Activated CD8-positive, alpha-beta memory T cell treated with anti-CD3 and anti-CD28 coated beads for 36 hours (primary cell): ENCODE results near the gene NECTIN4. TPM values are rescaled to one million over a fixed set of nuclear protein-coding genes. Genes with fewer than 3 reads are reported as not detected.

ENCODE experiments used
- CTCF ChIA-PET: fragments of 350-600 bp; sonication (Branson Sonifier 250); formaldehyde crosslinking; loops from one replicate; lab custom pipeline; 2021; ENCODE audit warnings: antibody characterized with exemption; lab: Charles Lee
- POLR2A ChIA-PET: fragments of 350-600 bp; sonication (Branson Sonifier 250); formaldehyde crosslinking; loops from one replicate; lab custom pipeline; 2021; ENCODE audit warnings: antibody characterized with exemption; lab: Charles Lee
- total RNA-seq, 2 experiments: library from RNA; stranded (reverse); gene quantifications; one replicate each; pipeline ENCODE4 v1.2.3, GENCODE V29; 2021

Gene NECTIN4
- total RNA-seq, 2 experiments from 2014 or later: 0.08 TPM; not detected in 1

DNA sequence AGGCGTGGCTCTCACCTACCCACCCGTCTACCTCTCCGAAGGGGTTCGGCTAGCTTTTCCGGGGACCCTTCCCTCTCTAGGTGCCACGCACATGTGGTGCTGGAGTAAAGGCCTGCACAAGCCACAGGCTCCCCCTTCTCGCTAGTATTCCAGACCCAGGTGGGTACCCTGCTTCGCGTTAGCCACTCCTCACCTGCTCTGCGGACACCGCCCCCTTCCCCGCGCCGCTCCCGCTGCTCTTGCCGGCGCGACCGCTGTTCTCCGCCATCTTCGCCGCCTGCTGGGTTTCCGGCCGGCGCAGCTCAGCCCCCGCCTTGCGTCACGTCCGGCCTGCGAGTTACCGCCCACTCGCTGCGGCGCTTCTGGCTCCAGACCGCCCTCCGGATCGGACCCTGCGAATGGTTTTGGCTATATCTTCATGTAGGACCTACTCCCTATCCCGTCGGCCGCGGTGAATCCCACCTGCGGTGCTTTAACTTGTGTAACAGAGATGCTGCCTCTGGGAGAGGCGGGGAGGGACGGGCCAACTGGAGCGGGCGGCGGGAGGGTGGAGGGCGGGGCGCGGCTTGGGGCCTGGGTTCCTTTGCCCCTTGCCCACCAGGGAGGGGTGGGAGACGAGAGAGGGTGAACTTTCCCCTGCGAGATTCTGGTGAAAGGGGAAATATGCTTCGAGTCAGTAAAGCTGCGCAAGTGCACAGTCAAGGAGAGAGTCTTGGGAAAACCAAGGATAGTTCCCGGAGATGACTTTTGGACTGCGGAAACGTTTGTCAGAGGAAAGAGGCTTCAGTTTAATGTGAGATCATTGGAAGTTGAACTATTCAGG is 28.6 kb upstream of the NECTIN4 start, which contains the start of the genes NIT1 and PFDN2:
Gene NIT1, plus strand, starts transcription at position 347 of the 823 bp plus-strand sequence. Its CDS starts 72 bp downstream, at position 419.
Gene PFDN2, minus strand, starts transcription at position 279 of the 823 bp plus-strand sequence. Its CDS starts 11 bp downstream, at position 268.
- ChIA-PET POLR2A (interaction anchor here (0.8 to 3.3 kb wide), 10 partner anchors 11 to 188 kb away, joined by 3 to 23 read pairs (median 4); partner anchors contain the start of genes ARHGAP30, DEDD, PPOX and UFC1), CTCF (interaction anchor here (0.9 to 1.9 kb wide), 4 partner anchors 13 to 76 kb away, joined by 3 to 10 read pairs (median 4); partner anchors contain the start of genes ARHGAP30 and PPOX)

DNA sequence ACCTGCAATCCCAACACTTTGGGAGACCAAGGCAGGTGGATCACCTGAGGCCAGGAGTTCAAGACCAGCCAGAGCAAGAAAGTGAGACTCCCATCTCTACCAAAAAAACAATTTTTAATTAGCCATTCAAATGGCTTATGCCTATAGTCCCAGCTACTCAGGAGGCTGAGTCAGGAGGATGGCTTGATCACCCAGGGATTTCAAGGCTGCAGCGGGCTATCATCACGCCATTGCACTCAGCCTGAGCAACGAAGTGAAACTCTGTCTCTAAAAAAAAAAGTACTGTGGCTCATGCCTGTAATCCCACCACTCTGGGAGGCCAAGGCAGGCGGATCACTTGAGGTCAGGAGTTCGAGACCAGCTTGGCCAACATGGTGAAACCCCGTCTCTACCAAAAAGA is 26.6 kb upstream of the NECTIN4 start:
- POLR2A ChIA-PET: interaction anchor here (3.3 kb wide), 1 partner anchor 16 kb away, joined by 23 read pairs; the partner anchor contains the start of gene DEDD
- CTCF ChIA-PET: interaction anchor here (1.5 kb wide), 1 partner anchor 17 kb away, joined by 5 read pairs; the partner anchor contains the start of gene DEDD

DNA sequence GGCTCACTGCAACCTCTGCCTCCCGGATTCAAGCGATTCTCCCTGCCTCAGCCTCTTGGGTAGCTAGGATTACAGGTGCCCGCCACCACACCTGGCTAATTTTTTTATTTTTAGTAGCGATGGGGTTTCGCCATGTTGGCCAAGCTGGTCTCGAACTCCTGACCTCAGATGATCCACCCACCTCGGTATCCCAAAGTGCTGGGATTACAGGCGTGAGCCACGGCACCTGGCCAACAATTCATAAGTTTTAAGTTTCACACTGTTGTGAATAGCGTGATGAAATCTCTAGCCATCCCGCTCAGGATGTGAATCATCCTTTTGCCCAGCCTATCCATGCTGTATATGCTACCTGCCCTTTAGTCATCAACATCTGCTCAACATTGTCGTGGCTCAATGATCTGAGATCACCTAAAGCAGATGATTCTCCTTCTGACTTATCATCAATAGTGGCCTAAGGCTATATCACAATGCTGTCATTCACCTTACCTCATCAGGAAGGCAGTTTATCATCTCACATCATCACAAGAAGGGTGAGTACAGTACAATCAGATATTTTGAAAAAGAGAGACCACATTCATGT is 25.9 kb upstream of the NECTIN4 start:
- ChIA-PET POLR2A (no interaction called here), CTCF (no interaction called here)

DNA sequence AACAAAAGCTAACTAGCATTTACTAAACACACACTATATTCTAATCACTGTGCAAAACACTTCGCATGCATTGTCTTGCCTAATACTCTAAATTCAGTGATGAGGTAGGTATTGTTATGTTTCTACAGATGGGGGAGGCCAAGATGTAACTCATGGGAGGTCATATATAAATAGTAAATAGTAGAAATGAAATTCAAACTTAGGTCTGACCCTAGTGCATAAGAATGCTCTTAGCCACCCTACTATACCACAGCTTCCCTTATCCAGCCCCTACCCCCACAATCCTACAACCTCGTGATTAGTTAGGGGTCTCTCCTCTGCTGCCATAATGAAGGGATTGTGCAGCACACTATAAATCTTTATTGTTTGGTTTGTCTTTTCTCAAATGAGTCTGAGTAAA is 25.2 kb upstream of the NECTIN4 start:
- ChIA-PET POLR2A (no interaction called here), CTCF (interaction anchor here (1.2 kb wide), 1 partner anchor 21 kb away, joined by 3 read pairs; no protein-coding TSS in a partner anchor)

DNA sequence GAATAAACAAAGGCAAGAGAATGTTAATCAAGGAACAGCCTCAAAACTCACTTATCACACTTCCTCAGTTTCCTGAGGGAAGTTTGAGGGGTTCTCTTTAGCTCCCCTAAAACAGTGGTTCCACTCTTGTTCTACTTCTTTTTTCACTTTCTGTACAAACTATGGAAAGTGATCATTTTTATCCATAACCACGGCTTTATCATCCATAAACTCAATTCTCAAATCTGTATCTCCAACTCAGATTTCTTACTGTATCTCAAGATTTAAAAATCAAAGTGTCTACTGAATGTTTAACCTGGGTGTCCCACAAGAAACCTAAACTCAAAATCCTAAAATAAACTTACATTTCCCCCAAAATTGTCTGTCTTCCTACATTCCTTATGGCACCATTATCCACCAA is 24.6 kb upstream of the NECTIN4 start:
- POLR2A ChIA-PET: no interaction called here
- CTCF ChIA-PET: interaction anchor here (1.0 to 1.2 kb wide), 2 partner anchors 11 to 21 kb away, joined by 3 read pairs; no protein-coding TSS in a partner anchor

DNA sequence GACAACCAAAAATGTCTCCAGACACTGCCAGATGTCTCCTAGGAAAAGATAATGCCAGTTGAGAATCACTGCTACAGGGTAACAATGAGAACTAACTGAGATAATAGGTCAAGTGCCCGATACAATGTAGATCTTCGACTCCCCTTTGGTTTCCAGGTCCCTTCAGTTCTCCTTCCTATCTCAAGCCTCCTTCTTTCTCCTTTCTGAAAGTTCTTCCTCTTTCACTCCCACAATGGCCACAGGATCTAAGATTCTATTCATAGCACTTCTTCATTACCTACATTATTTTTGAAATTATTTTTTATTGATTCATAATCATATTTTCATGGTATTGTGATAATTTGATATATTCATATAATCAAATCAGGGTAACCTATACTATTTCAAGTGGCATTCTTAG is 22.2 kb upstream of the NECTIN4 start:
- POLR2A ChIA-PET: no interaction called here
- CTCF ChIA-PET: no interaction called here

DNA sequence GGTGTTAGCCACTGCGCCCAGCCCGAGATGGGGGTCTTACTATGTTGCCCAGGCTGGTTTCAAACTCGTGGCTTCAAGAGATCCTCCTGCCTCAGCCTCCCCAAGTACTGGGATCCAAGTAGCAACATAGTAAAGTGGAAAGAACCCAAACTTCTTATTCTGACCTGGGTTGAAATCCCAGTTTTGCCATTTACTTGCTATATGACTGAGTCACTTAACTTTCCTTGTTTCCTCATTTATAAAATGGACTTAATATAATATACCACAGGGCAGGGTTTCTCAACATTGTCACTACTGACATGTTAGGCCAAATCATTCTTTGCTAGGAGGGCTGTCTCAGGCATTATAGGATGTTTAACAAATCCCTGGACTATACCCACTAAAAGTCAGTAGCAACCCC is 21.8 kb upstream of the NECTIN4 start:
- POLR2A ChIA-PET: no interaction called here
- CTCF ChIA-PET: no interaction called here

DNA sequence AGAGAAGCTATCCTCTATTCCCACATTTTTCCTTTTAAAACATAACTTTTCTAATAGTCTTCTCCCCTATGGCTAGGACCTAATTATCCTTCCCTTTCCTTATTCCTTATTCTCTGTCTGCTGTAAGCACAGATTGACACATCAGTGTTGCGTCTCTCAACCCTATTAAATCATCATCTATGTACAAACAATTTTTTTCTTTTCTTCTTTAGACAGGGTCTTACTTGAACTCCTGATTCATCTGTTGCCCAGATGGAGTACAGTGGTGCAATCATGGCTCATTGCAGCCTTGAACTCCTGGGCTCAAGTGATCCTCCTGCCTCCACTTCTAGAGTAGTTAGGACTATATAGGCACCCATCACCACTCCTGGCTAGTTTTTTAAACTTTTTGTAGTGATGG is 17.1 kb upstream of the NECTIN4 start:
- ChIA-PET POLR2A (no interaction called here), CTCF (interaction anchor here (1.0 kb wide), 1 partner anchor 10 kb away, joined by 4 read pairs; no protein-coding TSS in a partner anchor)

DNA sequence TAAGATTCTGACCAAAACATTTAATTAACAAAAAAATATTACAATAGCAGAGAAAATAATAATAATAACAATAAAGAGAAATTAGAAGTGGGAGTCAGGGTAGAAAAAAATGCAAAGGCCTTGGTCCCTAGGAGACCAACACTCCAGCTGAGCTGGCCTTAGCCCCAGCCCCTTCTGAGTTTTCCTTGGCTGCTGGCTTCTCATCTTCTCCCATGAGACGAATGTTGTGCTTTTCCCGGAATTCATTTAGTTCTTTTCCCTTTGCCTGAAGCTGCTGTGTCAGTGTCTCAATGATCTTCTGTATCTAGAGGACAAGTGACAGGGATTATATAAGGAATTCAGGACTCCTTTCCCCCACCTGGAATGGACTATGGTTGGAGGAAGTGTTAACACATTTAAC is 11.2 kb upstream of the NECTIN4 start:
- ChIA-PET CTCF (interaction anchor here (1.0 to 1.4 kb wide), 3 partner anchors 35 to 263 kb away, joined by 3 to 4 read pairs (median 4); partner anchors contain the start of gene TSTD1), POLR2A (no interaction called here)

DNA sequence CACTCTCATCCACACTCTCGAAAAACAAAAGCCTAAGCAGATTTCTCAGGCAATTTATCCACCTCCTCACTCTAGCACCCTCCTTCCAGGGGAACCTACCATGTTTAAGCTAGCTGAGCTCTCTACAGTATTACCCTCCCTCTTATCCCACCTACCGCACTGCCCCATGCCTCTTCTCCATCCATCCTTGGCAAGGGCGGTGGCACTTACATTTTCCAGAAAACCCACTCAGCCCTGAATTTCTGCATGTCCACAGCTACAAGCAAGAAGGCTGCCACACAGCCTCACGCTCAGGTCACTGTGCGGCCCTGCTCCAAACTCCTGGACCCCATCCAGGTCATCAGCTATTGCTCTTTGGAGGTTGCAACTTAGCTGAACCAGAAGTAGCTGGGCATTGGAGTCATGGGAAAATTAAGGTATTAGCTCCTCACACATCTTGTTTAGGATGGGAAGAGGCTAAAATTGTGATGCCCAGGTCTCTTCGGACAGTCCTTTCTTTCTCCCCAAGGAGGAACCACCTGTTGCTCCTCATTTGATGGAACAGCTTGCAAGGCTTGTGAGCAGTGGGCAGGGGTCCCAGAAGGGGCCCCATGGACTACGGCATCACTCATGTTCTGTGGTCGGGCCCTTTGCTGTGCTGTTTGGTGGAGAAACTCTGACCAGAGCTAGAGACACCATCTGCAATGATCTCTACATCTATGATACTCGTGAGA is 9.9 kb upstream of the NECTIN4 start:
- ChIA-PET CTCF (interaction anchor here (0.9 to 4.0 kb wide), 11 partner anchors 9 to 234 kb away, joined by 3 to 42 read pairs (median 3); partner anchors contain the start of genes ARHGAP30, NECTIN4 and USF1), POLR2A (no interaction called here)

DNA sequence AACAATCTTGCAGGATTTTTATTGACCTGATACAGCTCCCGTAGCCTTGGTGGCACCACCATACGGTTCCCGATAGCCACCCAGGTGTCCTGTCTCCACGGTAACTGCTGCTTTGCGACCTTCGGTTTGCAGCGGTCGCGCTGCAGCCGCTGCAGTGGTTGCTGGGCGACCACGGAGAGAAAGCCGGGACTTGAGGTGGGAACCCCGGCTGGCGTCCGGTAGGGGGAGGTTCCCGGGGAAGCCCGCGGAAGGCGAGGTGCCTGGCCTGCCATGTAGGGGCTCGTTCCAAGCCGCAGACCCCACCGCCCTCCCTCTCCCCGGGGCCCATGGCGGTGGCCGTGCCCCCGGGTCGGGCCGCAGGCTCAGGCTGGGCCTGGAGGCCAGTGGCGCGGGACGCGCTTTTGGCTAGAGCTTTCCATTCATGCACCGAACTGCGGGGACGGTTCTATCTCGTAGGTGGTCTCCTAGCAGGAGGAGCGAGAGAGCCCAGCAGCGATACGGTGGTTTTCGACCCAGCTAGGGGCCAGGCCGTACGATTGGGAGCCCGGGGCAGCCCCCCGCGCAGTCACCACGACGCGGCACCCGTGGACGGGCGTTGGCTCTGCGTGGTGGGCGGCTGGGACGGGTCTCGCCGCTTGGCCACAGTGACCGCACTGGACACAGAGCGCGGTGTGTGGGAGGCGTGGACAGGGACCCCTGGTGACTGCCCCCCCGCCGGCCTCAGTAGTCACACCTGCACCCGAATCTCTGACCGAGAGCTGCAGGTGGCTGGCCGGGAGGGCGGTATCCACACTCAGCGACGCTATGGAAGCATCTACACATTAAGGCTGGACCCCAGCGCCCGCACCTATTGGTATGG is 9.1 kb upstream of the NECTIN4 start, which contains the start of gene KLHDC9:
Gene KLHDC9, plus strand, starts transcription at position 152 of the 859 bp plus-strand sequence. Its CDS starts 175 bp downstream, at position 327.
- CTCF ChIA-PET: interaction anchor here (0.6 to 4.0 kb wide), 32 partner anchors 10 to 866 kb away, joined by 3 to 42 read pairs (median 3); partner anchors contain the start of genes ARHGAP30, F11R, NECTIN4 and TSTD1
- POLR2A ChIA-PET: interaction anchor here (0.6 to 1.9 kb wide), 3 partner anchors 28 to 53 kb away, joined by 4 to 8 read pairs (median 5); partner anchors contain the start of genes ARHGAP30 and USF1

DNA sequence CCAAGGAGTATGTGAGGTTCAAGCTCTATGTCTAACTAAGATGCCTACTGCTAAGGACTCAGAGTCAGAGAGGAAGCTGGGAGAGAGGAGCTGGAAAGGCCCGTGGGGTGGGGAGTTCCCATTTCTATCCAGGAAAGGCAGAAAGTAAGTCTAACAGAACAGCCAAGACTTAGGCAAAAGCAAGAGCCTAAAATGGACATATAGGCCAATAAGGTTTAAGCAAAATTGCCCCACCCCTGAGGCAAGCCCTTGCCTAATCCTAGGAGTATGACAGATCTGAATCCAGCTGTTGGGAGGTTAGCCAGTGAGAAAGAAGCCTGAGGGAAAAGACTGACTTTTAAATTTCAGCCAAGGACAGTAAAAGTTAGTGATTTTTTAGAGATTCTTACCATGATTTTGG is 7.2 kb upstream of the NECTIN4 start:
- POLR2A ChIA-PET: interaction anchor here (1.9 kb wide), 1 partner anchor 26 kb away, joined by 8 read pairs; the partner anchor contains the start of gene ARHGAP30
- CTCF ChIA-PET: interaction anchor here (0.6 to 4.0 kb wide), 14 partner anchors 8 to 106 kb away, joined by 3 to 42 read pairs (median 7); partner anchors contain the start of genes ARHGAP30, F11R, NECTIN4 and USF1

DNA sequence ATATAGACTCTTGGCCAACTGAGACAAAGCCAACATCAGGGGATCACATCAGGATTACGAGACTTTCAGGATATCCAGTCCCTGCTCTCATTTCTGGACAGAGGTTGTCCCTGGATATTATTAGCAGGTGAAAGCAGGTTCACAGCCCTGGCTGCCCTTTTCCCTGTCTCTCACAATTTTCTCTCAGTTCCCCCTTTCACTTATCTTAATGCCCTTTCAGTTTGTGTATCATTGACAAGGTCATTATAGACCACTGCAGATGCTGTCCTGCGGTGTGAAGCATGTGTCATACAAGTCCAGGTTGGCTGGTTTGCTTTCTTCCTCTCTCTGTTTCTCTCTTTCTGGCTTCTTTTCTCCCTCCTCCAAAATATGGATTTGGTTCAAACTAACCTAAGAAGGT is 6.7 kb upstream of the NECTIN4 start:
- POLR2A ChIA-PET: no interaction called here
- CTCF ChIA-PET: interaction anchor here (0.6 to 4.0 kb wide), 8 partner anchors 8 to 92 kb away, joined by 3 to 42 read pairs (median 6); partner anchors contain the start of genes ARHGAP30, NECTIN4 and USF1

DNA sequence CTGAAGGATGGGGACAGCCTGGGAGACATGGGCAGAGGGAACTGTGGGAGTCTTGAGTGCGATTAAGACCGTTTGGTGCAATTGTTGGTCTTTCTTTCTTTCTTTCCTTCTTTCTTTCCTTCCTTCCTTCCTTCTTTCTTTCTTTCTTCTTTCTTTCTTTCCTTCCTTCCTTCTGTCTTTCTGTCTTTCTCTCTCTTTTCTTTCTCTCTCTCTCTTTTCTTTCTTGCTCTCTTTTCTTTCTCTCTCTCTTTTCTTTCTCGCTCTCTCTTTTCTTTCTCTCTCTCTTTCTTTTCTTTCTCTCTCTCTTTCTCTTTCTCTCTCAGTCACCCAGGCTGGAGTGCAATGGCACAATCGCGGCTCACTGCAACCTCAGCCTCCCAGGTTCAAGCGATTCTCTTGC is 5.9 kb upstream of the NECTIN4 start:
- ChIA-PET POLR2A (no interaction called here), CTCF (interaction anchor here (1.0 kb wide), 1 partner anchor 10 kb away, joined by 3 read pairs; no protein-coding TSS in a partner anchor)

DNA sequence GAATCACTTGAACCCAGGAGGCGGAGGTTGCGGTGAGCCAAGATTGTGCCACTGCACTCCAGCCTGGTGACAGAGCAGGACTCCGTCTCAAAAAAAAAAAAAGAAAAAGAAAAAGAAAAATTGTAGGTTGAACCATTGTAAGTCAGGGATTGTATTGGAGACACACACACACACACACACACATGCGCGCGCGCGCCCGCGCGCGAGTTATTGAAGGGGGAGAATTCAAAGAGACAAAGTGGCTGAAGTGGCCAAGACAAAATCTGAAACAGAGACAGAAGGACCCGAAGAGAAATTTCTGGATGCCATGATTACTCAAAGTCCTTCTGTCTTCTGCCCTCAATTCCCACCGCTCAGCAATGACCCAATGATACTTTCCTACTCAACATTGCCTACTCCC is 5.1 kb upstream of the NECTIN4 start:
- CTCF ChIA-PET: no interaction called here
- POLR2A ChIA-PET: no interaction called here

DNA sequence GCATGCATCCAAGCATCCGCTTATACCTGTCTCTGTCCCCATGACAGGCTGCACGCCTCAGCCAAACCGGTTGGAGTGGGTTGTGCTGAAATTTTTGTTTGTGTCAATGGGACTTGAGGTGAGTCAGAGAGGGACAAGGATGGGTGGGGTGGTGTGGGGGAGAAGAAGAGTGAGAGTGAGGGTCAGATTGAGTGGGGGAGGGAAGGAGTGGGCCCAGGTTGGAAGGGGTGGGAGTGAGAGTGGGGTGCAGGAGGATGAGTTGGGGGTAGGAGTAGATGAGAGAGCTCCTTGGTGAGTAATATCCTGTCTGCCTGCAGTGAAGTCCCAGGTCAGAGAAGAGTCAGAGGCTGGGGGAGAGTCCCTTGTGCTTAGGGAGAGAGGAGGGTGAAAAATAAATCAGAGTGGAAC is 3.3 kb upstream of the NECTIN4 start:
- CTCF ChIA-PET: interaction anchor here (1.0 to 1.9 kb wide), 4 partner anchors 21 to 96 kb away, joined by 3 to 11 read pairs (median 4); no protein-coding TSS in a partner anchor
- POLR2A ChIA-PET: interaction anchor here (0.6 kb wide), 1 partner anchor 61 kb away, joined by 3 read pairs; no protein-coding TSS in a partner anchor
